Epidermal melanocyte (primary cell): ENCODE results near the gene SEMG1.

Source experiments
- DNase-seq: peaks from one replicate; pipeline ENCODE4 v3.0.0; 2011; ENCODE audit warnings: low spot score; ENCODE audit not compliant: insufficient read length

Gene SEMG1

GRCh38 chr20:45221076-45221475 is 14.2 kb downstream of the SEMG1 start, which contains the start of gene SEMG2:
TSS of gene SEMG2 (plus strand) at chr20:45221373. CDS start at chr20:45221390, 17 bp downstream.
- DNase-seq: no peak

GRCh38 chr20:45223136-45223535 is 16.3 kb downstream of the SEMG1 start:
- no peak for DNase-seq

- DNase-seq: no peak
These were observed 19.5 kb downstream of the SEMG1 start for GRCh38 chr20:45226287-45226686.

- DNase-seq: no peak
These were observed 22.6 kb downstream of the SEMG1 start for GRCh38 chr20:45229264-45230056.

GRCh38 chr20:45230631-45231030 is 23.8 kb downstream of the SEMG1 start:
- DNase-seq: no peak

GRCh38 chr20:45235995-45236394 is 29.2 kb downstream of the SEMG1 start:
- DNase-seq: no peak

GRCh38 chr20:45238139-45238538 is 31.3 kb downstream of the SEMG1 start:
- DNase-seq: no peak

- no peak for DNase-seq
These were observed 39.3 kb downstream of the SEMG1 start for GRCh38 chr20:45246109-45246508.

GRCh38 chr20:45247865-45248264 is 41.0 kb downstream of the SEMG1 start:
- no peak for DNase-seq

GRCh38 chr20:45248609-45249008 is 41.8 kb downstream of the SEMG1 start:
- no peak for DNase-seq

GRCh38 chr20:45251884-45252560 is 45.2 kb downstream of the SEMG1 start:
- DNase-seq: no peak

GRCh38 chr20:45253261-45253660 is 46.4 kb downstream of the SEMG1 start:
- DNase-seq: no peak

GRCh38 chr20:45254383-45255262 is 47.8 kb downstream of the SEMG1 start, which contains the start of gene SLPI:
TSS of gene SLPI (minus strand) at chr20:45254564. CDS start at chr20:45254543, 21 bp downstream.
- DNase-seq: no peak

- DNase-seq: no peak
These were observed 50.3 kb downstream of the SEMG1 start for GRCh38 chr20:45257161-45257560.

GRCh38 chr20:45257711-45258110 is 50.9 kb downstream of the SEMG1 start:
- no peak for DNase-seq

GRCh38 chr20:45258259-45258658 is 51.4 kb downstream of the SEMG1 start:
- no peak for DNase-seq

- no peak for DNase-seq
These were observed 51.8 kb downstream of the SEMG1 start for GRCh38 chr20:45258664-45259063.
